Measurements from ENCODE around the gene HHAT. TPM values are rescaled to one million over a fixed set of nuclear protein-coding genes. Genes with fewer than 3 reads are reported as not detected.

HHAT gene
- total RNA-seq, 2 experiments from 2014 or later = 0.99 to 1.4 TPM

DNA sequence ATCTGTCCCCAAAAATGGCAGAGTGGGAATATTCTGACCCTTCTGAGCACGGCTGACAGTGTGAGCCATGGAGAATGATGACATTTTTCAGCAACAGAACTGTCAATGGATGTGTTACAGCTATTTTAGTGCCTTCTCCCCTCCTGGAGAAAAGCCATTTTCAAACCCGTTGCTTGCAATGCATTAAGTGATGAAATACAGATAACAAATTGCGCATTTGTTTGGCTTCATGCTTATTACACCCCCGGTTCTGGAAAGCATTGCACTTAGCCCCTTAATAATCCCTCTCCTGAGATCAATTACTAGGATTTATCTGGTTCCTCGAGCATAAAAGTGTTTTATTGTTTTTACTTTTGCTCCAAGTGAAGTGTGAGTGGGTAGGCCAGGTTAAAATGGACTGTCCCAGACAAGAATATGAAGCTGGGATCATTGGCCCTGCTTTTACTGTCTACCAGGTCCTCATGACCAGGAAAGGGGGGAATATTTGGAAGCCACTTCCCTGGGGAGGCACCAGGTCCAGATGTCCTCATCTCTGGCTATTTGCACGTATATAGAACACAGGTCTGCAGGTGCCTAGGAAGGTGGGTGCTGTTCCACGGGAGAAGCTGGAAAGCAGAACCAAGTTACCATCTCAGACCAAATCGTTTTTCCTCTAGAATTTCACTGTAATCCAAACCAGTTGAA, 37.5 kb upstream of the HHAT start:
- POLR2A ChIA-PET = no interaction called here
- Mint-ChIP-seq H3K27me3 (peaks cover 41% of the 10 kb centered on the region), H3K36me3 (ENCODE audit: low read depth) (no peaks in the 10 kb centered on the region), H3K9me3 (no peaks in the 10 kb centered on the region), H3K4me3 (no peak overlapping the region), H3K27ac (no peak overlapping the region), H3K4me1 (ENCODE audit: low read depth) (no peaks in the 10 kb centered on the region)
- TF ChIP-seq, protein P1, sequence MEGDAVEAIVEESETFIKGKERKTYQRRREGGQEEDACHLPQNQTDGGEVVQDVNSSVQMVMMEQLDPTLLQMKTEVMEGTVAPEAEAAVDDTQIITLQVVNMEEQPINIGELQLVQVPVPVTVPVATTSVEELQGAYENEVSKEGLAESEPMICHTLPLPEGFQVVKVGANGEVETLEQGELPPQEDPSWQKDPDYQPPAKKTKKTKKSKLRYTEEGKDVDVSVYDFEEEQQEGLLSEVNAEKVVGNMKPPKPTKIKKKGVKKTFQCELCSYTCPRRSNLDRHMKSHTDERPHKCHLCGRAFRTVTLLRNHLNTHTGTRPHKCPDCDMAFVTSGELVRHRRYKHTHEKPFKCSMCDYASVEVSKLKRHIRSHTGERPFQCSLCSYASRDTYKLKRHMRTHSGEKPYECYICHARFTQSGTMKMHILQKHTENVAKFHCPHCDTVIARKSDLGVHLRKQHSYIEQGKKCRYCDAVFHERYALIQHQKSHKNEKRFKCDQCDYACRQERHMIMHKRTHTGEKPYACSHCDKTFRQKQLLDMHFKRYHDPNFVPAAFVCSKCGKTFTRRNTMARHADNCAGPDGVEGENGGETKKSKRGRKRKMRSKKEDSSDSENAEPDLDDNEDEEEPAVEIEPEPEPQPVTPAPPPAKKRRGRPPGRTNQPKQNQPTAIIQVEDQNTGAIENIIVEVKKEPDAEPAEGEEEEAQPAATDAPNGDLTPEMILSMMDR (IDR thresholded peaks at IDR 0.05) = no peak
- no peak for DNase-seq
- intact Hi-C loops (cut with micrococcal nuclease) = no loop called here
- no peak for ATAC-seq
- CTCF ChIA-PET = interaction anchor here (0.8 to 1.3 kb wide), 5 partner anchors 8 to 109 kb away, joined by 3 to 4 read pairs (median 4); no protein-coding TSS in a partner anchor

DNA sequence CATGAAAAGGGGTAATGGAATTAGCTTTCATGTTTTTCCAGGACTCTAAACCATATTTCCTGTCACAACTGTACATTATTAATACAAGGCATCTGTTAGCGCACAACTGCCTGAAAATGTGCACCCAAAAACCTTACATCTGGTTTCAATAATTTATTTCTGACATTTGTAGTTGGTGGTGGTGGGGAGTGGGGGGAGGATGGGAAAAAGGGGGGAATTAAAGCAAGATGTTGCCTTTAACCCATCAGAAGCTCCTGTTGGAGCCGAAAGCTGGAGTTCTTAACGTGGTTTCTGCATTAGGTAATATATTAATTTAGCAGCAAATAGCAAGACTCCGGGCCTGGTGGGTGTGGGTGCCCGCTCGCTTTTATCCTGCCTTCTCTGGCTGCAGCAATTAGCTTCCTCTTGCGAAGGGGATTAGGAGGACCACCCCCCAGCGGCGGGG, 36.9 kb upstream of the HHAT start:
- POLR2A ChIA-PET = interaction anchor here (1.7 kb wide), 1 partner anchor 10 kb away, joined by 3 read pairs; no protein-coding TSS in a partner anchor
- peaks cover 42% of the 10 kb centered on the region for H3K27me3 Mint-ChIP-seq
- H3K36me3 Mint-ChIP-seq (ENCODE audit: low read depth) = no peaks in the 10 kb centered on the region
- CTCF ChIA-PET = interaction anchor here (0.8 to 1.3 kb wide), 8 partner anchors 9 to 108 kb away, joined by 3 to 4 read pairs (median 4); no protein-coding TSS in a partner anchor
- TF ChIP-seq, protein P1 (IDR thresholded peaks at IDR 0.05) = no peak
- no peaks in the 10 kb centered on the region for H3K9me3 Mint-ChIP-seq
- H3K4me1 Mint-ChIP-seq (ENCODE audit: low read depth) = no peaks in the 10 kb centered on the region
- no peak overlapping the region for H3K27ac Mint-ChIP-seq
- intact Hi-C loops (cut with micrococcal nuclease) = no loop called here
- ATAC-seq (no peak), DNase-seq (no peak)
- H3K4me3 Mint-ChIP-seq = no peak overlapping the region

DNA sequence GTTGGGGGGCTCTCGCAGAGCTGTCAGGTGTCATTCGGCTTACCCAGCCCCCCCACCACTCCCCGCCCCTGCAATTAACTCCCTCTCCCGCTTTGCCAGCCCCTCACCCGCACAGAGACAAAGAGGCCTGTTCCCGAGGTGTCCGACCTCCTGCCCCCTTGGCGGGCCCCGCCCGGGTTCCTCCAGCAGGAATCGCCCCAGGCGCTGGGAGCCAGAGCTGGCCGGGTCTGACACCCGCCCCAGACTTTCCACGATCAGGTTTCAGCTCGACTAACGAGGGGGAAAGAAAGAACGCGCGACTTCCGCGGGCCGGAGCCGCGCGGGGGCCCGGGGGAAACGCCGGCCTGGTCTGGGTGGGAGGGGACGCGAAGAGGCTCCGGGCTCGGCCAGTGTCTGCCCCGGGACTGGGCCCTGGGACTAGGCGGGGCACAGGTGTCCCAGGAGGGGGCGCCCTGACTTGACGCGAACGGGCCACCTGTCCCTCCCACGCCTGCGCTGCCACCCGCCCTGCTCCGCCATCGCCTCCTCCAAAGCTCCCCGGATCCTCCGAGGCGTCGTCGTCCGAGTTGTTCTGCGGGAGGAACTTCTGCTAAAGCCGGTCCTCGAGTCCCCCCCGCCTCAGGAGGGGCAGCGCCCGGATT, 36.4 kb upstream of the HHAT start:
- H3K27ac Mint-ChIP-seq = no peak overlapping the region
- H3K4me3 Mint-ChIP-seq = no peak overlapping the region

DNA sequence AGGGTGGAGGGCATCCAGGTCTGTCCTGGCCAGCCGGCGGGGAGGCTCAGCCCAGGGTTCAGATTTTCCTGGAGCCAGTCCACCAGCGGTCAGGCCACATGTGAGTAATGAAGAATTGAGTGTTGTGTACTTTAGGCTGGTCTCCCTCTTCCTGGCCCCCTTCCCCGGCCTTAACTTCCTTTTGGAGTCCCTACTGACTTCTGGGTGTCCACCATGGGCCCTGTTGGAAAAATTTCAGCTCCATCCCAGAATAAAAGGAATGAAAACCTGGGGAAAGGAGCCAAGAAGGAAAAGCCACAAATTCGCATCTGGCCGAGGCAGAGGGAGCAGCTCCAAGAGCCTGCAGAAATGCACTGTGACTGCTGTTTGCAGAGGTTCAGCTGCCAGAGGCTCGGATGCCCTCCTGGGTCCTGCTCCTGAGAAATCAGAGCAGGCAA, 35.5 kb upstream of the HHAT start:
- no peak for ATAC-seq
- H3K27ac Mint-ChIP-seq = no peak overlapping the region
- TF ChIP-seq, protein P1 (IDR thresholded peaks at IDR 0.05) = no peak
- no peaks in the 10 kb centered on the region for H3K4me1 Mint-ChIP-seq (ENCODE audit: low read depth)
- intact Hi-C loops (cut with micrococcal nuclease) = no loop called here
- H3K27me3 Mint-ChIP-seq = peaks cover 41% of the 10 kb centered on the region
- no peak overlapping the region for H3K4me3 Mint-ChIP-seq
- POLR2A ChIA-PET = interaction anchor here (1.7 kb wide), 1 partner anchor 9 kb away, joined by 3 read pairs; no protein-coding TSS in a partner anchor
- CTCF ChIA-PET = interaction anchor here (0.8 to 1.8 kb wide), 7 partner anchors 11 to 433 kb away, joined by 3 to 5 read pairs (median 3); no protein-coding TSS in a partner anchor
- no peaks in the 10 kb centered on the region for H3K36me3 Mint-ChIP-seq (ENCODE audit: low read depth)
- no peaks in the 10 kb centered on the region for H3K9me3 Mint-ChIP-seq
- no peak for DNase-seq

More for the DNA sequence above, 36.4 kb upstream of the HHAT start:
- Mint-ChIP-seq H3K9me3 (no peaks in the 10 kb centered on the region), H3K27me3 (peaks cover 46% of the 10 kb centered on the region), H3K4me1 (ENCODE audit: low read depth) (no peaks in the 10 kb centered on the region), H3K36me3 (ENCODE audit: low read depth) (no peaks in the 10 kb centered on the region)
- ChIA-PET POLR2A (interaction anchor here (1.7 kb wide), 1 partner anchor 10 kb away, joined by 3 read pairs; no protein-coding TSS in a partner anchor), CTCF (interaction anchor here (0.9 to 1.8 kb wide), 9 partner anchors 9 to 432 kb away, joined by 3 to 5 read pairs (median 4); no protein-coding TSS in a partner anchor)
- ATAC-seq = peak; percentile 82
- TF ChIP-seq, protein P1 (IDR thresholded peaks at IDR 0.05) = peak; percentile 30
- peak; percentile 67 for DNase-seq
- intact Hi-C loops (cut with micrococcal nuclease) = no loop called here
